K562 (cell line): Measurements from ENCODE around the gene COL4A2. TPM values are rescaled to one million over a fixed set of nuclear protein-coding genes. Genes with fewer than 3 reads are reported as not detected.

Source experiments
- BCL6 ChIP-seq: fragments of 250-450 bp; sonication (Bioruptor Pico); IDR thresholded peaks from 2 replicates; pipeline ENCODE4 v1.4.0; 2020
- CREB1 ChIP-seq, 2 experiments: sonication (generic) in 1 of 2; formaldehyde crosslinking in 1 of 2; IDR thresholded peaks; 2 replicates each; pipeline versions ENCODE4 v1.6.1 to v1.8.0; 2012 to 2022; ENCODE audit warnings: inconsistent platforms in 1 of 2, mild to moderate bottlenecking in 1 of 2, missing genetic modification reagents in 1 of 2, moderate library complexity in 1 of 2
- RAD51 ChIP-seq: fragments of 450-650 bp; IDR thresholded peaks from 2 replicates; pipeline ENCODE4 v1.7.1; 2016; ENCODE audit warnings: low read depth, mild to moderate bottlenecking, borderline replicate concordance
- TAF7 ChIP-seq: fragments of 450-650 bp; IDR thresholded peaks from 2 replicates; pipeline ENCODE4 v1.6.1; 2016; ENCODE audit warnings: missing genetic modification characterization, missing compliant biosample characterization
- ZNF699 ChIP-seq: fragments of 250-450 bp; sonication (Bioruptor Pico); IDR thresholded peaks from 2 replicates; pipeline ENCODE4 v1.8.0; 2021; ENCODE audit warnings: mild to moderate bottlenecking, moderate library complexity; ENCODE audit not compliant: insufficient replicate concordance
- polyA plus RNA-seq, 8 experiments: library from polyadenylated mRNA; depleted of rRNA in 4 of 8; stranded (reverse) in 5 of 8; unstranded in 3 of 8; fragments of >200 nt; fragmentation: Nextera tagmentation in 2 of 8; fragmentation: Illumina TruSeq in 1 of 8; extraction: Ambion mirVana in 2 of 8; extraction: Trizol in 1 of 8; gene quantifications; 2 replicates each; pipeline versions ENCODE4 v1.2.1 to v1.2.3, GENCODE V29; 2011 to 2014; ENCODE audit warnings: inconsistent platforms in 1 of 8, missing spikeins in 1 of 8
- total RNA-seq, 7 experiments: library from RNA; depleted of rRNA in 6 of 7; stranded (reverse); fragments of >200 nt in 6 of 7; fragmentation: Illumina TruSeq in 2 of 7; extraction: Trizol in 2 of 7; gene quantifications; 2 replicates each; pipeline versions ENCODE4 v1.2.1 to v1.2.3, GENCODE V29; 2011 to 2021; ENCODE audit warnings: low replicate concordance in 1 of 7
- TF ChIP-seq, protein P1 (sequence below): sonication (generic); formaldehyde crosslinking; IDR thresholded peaks from 2 replicates; pipeline ENCODE4 v1.8.0; 2022; ENCODE audit warnings: mild to moderate bottlenecking, missing genetic modification reagents
- TF ChIP-seq, protein P2 (sequence below): sonication (generic); formaldehyde crosslinking; IDR thresholded peaks from 2 replicates; pipeline ENCODE4 v1.8.0; 2023; ENCODE audit warnings: missing genetic modification reagents, mild to moderate bottlenecking, borderline replicate concordance

The COL4A2 gene
- total and polyA plus RNA-seq, 9 of the 15 experiments (the other 6 are each of a cell fraction or from before 2014, with no cell fraction given), result 0.13 to 15.2 (median 8.1) TPM

DNA sequence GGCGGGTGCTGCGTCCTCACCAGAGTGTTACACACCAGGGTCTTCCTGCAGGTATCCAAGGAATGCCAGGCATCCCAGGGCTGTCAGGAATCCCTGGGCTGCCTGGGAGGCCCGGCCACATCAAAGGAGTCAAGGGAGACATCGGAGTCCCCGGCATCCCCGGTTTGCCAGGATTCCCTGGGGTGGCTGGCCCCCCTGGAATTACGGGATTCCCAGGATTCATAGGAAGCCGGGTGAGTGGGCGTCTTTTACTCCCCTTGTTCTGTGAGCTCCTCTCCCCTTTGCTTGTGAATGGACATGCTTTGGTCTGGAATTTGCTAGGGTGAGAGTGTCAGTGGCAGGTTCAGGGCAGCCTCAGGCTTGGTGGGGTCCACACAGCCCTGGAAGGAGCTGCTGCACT, 178.5 kb downstream of the COL4A2 start (continued):
- no peak for TF ChIP-seq TAF7 (tag)
- TF ChIP-seq, protein P1, sequence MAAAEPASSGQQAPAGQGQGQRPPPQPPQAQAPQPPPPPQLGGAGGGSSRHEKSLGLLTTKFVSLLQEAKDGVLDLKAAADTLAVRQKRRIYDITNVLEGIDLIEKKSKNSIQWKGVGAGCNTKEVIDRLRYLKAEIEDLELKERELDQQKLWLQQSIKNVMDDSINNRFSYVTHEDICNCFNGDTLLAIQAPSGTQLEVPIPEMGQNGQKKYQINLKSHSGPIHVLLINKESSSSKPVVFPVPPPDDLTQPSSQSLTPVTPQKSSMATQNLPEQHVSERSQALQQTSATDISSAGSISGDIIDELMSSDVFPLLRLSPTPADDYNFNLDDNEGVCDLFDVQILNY, result no peak
- TF ChIP-seq, protein P2, sequence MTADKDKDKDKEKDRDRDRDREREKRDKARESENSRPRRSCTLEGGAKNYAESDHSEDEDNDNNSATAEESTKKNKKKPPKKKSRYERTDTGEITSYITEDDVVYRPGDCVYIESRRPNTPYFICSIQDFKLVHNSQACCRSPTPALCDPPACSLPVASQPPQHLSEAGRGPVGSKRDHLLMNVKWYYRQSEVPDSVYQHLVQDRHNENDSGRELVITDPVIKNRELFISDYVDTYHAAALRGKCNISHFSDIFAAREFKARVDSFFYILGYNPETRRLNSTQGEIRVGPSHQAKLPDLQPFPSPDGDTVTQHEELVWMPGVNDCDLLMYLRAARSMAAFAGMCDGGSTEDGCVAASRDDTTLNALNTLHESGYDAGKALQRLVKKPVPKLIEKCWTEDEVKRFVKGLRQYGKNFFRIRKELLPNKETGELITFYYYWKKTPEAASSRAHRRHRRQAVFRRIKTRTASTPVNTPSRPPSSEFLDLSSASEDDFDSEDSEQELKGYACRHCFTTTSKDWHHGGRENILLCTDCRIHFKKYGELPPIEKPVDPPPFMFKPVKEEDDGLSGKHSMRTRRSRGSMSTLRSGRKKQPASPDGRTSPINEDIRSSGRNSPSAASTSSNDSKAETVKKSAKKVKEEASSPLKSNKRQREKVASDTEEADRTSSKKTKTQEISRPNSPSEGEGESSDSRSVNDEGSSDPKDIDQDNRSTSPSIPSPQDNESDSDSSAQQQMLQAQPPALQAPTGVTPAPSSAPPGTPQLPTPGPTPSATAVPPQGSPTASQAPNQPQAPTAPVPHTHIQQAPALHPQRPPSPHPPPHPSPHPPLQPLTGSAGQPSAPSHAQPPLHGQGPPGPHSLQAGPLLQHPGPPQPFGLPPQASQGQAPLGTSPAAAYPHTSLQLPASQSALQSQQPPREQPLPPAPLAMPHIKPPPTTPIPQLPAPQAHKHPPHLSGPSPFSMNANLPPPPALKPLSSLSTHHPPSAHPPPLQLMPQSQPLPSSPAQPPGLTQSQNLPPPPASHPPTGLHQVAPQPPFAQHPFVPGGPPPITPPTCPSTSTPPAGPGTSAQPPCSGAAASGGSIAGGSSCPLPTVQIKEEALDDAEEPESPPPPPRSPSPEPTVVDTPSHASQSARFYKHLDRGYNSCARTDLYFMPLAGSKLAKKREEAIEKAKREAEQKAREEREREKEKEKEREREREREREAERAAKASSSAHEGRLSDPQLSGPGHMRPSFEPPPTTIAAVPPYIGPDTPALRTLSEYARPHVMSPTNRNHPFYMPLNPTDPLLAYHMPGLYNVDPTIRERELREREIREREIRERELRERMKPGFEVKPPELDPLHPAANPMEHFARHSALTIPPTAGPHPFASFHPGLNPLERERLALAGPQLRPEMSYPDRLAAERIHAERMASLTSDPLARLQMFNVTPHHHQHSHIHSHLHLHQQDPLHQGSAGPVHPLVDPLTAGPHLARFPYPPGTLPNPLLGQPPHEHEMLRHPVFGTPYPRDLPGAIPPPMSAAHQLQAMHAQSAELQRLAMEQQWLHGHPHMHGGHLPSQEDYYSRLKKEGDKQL, result no peak
- no peak for TF ChIP-seq CREB1 (IDR thresholded peaks at IDR 0.05)
- no peak for TF ChIP-seq CREB1 (CRISPR knock-in tag; IDR thresholded peaks at IDR 0.05)
- TF ChIP-seq RAD51, result no peak
- no peak for TF ChIP-seq BCL6 (CRISPR knock-in tag)
- TF ChIP-seq ZNF699, result no peak
- TF ChIP-seq, all 486 proteins: peak for 0
